GM12878 (cell line): ENCODE measurements around the gene C1orf174.

Experiments
- BACH1 ChIP-seq: fragments of 450-650 bp; IDR thresholded peaks from 2 replicates; pipeline ENCODE4 v1.6.1; 2017; ENCODE audit warnings: mild to moderate bottlenecking, borderline replicate concordance
- EZH2 ChIP-seq: IDR thresholded peaks from 2 replicates; pipeline ENCODE4 v1.6.1; 2012; ENCODE audit warnings: low read depth, mild to moderate bottlenecking, control low read depth, inconsistent platforms, low read length, borderline replicate concordance; ENCODE audit not compliant: control insufficient read depth
- MAX ChIP-seq: IDR thresholded peaks from 2 replicates; pipeline ENCODE4 v1.6.1; 2012; ENCODE audit warnings: low read depth, low read length, improper control_type of control experiment
- POLR2AphosphoS5 ChIP-seq: IDR thresholded peaks from 2 replicates; pipeline ENCODE4 v1.6.1; 2011; ENCODE audit warnings: mild to moderate bottlenecking, low read length, inconsistent platforms
- RELA ChIP-seq: fragments of 450-650 bp; IDR thresholded peaks from 2 replicates; pipeline ENCODE4 v1.8.0; 2014; ENCODE audit warnings: borderline replicate concordance; ENCODE audit not compliant: partially characterized antibody
- SMC3 ChIP-seq: IDR thresholded peaks from 2 replicates; pipeline ENCODE4 v1.6.1; 2011; ENCODE audit warnings: low read length, improper control_type of control experiment, borderline replicate concordance

GRCh38 chr1:3915551-3916121 lies 15.6 kb upstream of the C1orf174 start:
- TF ChIP-seq RELA: no peak
- TF ChIP-seq MAX: no peak
- TF ChIP-seq EZH2: no peak
- TF ChIP-seq POLR2AphosphoS5: no peak
- no peak for TF ChIP-seq SMC3
- no peak for TF ChIP-seq BACH1
